GM12878 (cell line): ENCODE measurements around the gene CUL4A. TPM values are rescaled to one million over a fixed set of nuclear protein-coding genes. Genes with fewer than 3 reads are reported as not detected.

ENCODE experiments used
- ATAC-seq: fragments of 200-7000 bp; cut with Tn5 transposase; 3 replicates; pipeline ENCODE4 v1.9.1; 2020; ENCODE audit warnings: mild to moderate bottlenecking, moderate library complexity
- BruUV-seq: library from RNA; stranded (reverse); fragments of 400-500 nt; replicated peaks from 2 replicates; lab custom pipeline; 2021; lab: Mats Ljungman, UMichigan
- CTCF ChIA-PET: fragments of 300-600 bp; sonication (Branson Sonifier 250); formaldehyde crosslinking; extraction: SDS; loops from one replicate; lab custom pipeline; 2021; ENCODE audit warnings: inconsistent platforms; lab: Yijun Ruan, JAX
- POLR2A ChIA-PET: fragments of 350-600 bp; formaldehyde crosslinking; extraction: SDS; loops from one replicate; lab custom pipeline; 2021; ENCODE audit warnings: inconsistent platforms; lab: Charles Lee
- RAD21 ChIA-PET: fragments of 300-600 bp; sonication (Branson Sonifier 250); formaldehyde crosslinking; loops from one replicate; lab custom pipeline; 2023; ENCODE audit warnings: antibody characterized with exemption; ENCODE audit not compliant: unreplicated experiment; lab: Charles Lee
- SMC1A ChIA-PET: fragments of 300-600 bp; sonication (Branson Sonifier 250); formaldehyde crosslinking; loops from one replicate; lab custom pipeline; 2023; ENCODE audit not compliant: unreplicated experiment, uncharacterized antibody; lab: Charles Lee
- DNase-seq: peaks from one replicate; pipeline ENCODE4 v3.0.0-alpha.2; 2011; ENCODE audit warnings: low read depth, low spot score
- FAIRE-seq: peaks from 3 replicates; lab custom pipeline; 2011; peaks lifted over from hg19 to GRCh38; lab: Jason Lieb, UNC
- H2AFZ ChIP-seq: 2 replicates; pipeline ENCODE4 v1.6.0; 2011; ENCODE audit warnings: low read depth, low read length, control low read depth; ENCODE audit not compliant: control insufficient read depth
- H3K27ac ChIP-seq: 2 replicates; pipeline ENCODE4 v1.5.1; 2011; ENCODE audit warnings: control low read depth; ENCODE audit not compliant: control insufficient read depth, insufficient read depth
- H3K27me3 ChIP-seq, 2 experiments: replicated peaks in 1 of 2; 2 replicates each; pipeline versions ENCODE4 v1.6.0 to v1.6.1; 2011; ENCODE audit warnings: low read length in 1 of 2; ENCODE audit not compliant: control insufficient read depth in 2 of 2, insufficient read depth in 2 of 2
- H3K36me3 ChIP-seq, 2 experiments: 2 replicates each; pipeline ENCODE4 v1.5.1; 2011; ENCODE audit warnings: low read length in 1 of 2; ENCODE audit not compliant: control insufficient read depth in 2 of 2, insufficient read depth in 2 of 2
- H3K4me1 ChIP-seq: 2 replicates; pipeline ENCODE4 v1.6.1; 2011; ENCODE audit warnings: mild to moderate bottlenecking, low read length, moderate library complexity, mixed read lengths; ENCODE audit not compliant: control insufficient read depth, insufficient read depth
- H3K4me2 ChIP-seq: 2 replicates; pipeline ENCODE4 v1.6.0; 2011; ENCODE audit warnings: control low read depth; ENCODE audit not compliant: control insufficient read depth, insufficient read depth
- H3K4me3 ChIP-seq: fragments of 200-600 bp; sonication (generic); 2 replicates; pipeline ENCODE4 v1.5.1; 2016
- H3K79me2 ChIP-seq: 2 replicates; pipeline ENCODE4 v1.6.0; 2011; ENCODE audit warnings: low read length; ENCODE audit not compliant: control insufficient read depth, insufficient read depth
- H3K9ac ChIP-seq: 2 replicates; pipeline ENCODE4 v1.8.0; 2011; ENCODE audit warnings: low read length, control low read depth, mixed read lengths; ENCODE audit not compliant: control insufficient read depth, insufficient read depth
- H3K9me3 ChIP-seq: replicated peaks from 3 replicates; pipeline ENCODE4 v1.5.1; 2011; ENCODE audit warnings: mild to moderate bottlenecking, low read length; ENCODE audit not compliant: control insufficient read depth, insufficient read depth
- H4K20me1 ChIP-seq: 2 replicates; pipeline ENCODE4 v1.6.0; 2011; ENCODE audit not compliant: control insufficient read depth, insufficient read depth
- BCL3 ChIP-seq: IDR thresholded peaks from 2 replicates; pipeline ENCODE4 v1.6.1; 2011; ENCODE audit warnings: borderline replicate concordance, low read depth, mild to moderate bottlenecking, moderate library complexity, low read length; ENCODE audit not compliant: insufficient read depth, poor library complexity, severe bottlenecking
- CHD4 ChIP-seq: fragments of 200-600 bp; sonication (generic); IDR thresholded peaks from 2 replicates; pipeline ENCODE4 v1.6.1; 2016; ENCODE audit warnings: mild to moderate bottlenecking
- CREB1 ChIP-seq: IDR thresholded peaks from 2 replicates; pipeline ENCODE4 v1.6.1; 2012; ENCODE audit warnings: low read depth, mild to moderate bottlenecking, inconsistent platforms
- E2F4 ChIP-seq: IDR thresholded peaks from 2 replicates; pipeline ENCODE4 v1.6.1; 2012; ENCODE audit warnings: low read depth, low read length, improper control_type of control experiment
- IRF4 ChIP-seq: IDR thresholded peaks from 2 replicates; pipeline ENCODE4 v1.6.1; 2011; ENCODE audit warnings: low read depth, low read length
- KAT2A ChIP-seq: conservative IDR thresholded peaks from 2 replicates; pipeline ENCODE4 v1.6.1; 2011; ENCODE audit warnings: low read depth, low read length; ENCODE audit not compliant: control insufficient read depth
- POLR2AphosphoS2 ChIP-seq: IDR thresholded peaks from 2 replicates; pipeline ENCODE4 v1.6.1; 2011; ENCODE audit warnings: low read depth, mild to moderate bottlenecking, low read length, improper control_type of control experiment, moderate library complexity
- RUNX3 ChIP-seq: IDR thresholded peaks from 2 replicates; pipeline ENCODE4 v1.6.1; 2012; ENCODE audit warnings: low read length, inconsistent platforms
- SREBF2 ChIP-seq: IDR thresholded peaks from 2 replicates; pipeline ENCODE4 v1.6.1; 2012; ENCODE audit warnings: mild to moderate bottlenecking, low read length
- TBL1XR1 ChIP-seq: IDR thresholded peaks from 2 replicates; pipeline ENCODE4 v1.6.1; 2012; ENCODE audit warnings: low read depth, low read length, improper control_type of control experiment
- TCF3 ChIP-seq: IDR thresholded peaks from 2 replicates; pipeline ENCODE4 v1.6.1; 2012; ENCODE audit warnings: low read depth, mild to moderate bottlenecking, low read length, borderline replicate concordance; ENCODE audit not compliant: insufficient read depth
- YBX1 ChIP-seq: fragments of 450-650 bp; IDR thresholded peaks from 2 replicates; pipeline ENCODE4 v1.6.1; 2016; ENCODE audit warnings: antibody characterized with exemption
- ZSCAN29 ChIP-seq: fragments of 450-650 bp; IDR thresholded peaks from 2 replicates; pipeline ENCODE4 v1.6.1; 2017; ENCODE audit warnings: mild to moderate bottlenecking, moderate library complexity
- WGBS: methylation state at CpG from one replicate; pipeline ENCODE4 v1.1.6; 2016; ENCODE audit warnings: low lambda C conversion rate; ENCODE audit not compliant: insufficient replicate concordance, insufficient coverage; ENCODE audit errors: missing lambda C conversion rate; 5-methylcytosine and 5-hydroxymethylcytosine counted together
- in situ Hi-C: fragments of 300-500 bp; cut with MboI; formaldehyde crosslinking; loops from 9 replicates; pipeline ENCODE4 v1.14.3; 2018; ENCODE audit warnings: mixed read lengths
- intact Hi-C: fragments of 100-400 bp; cut with micrococcal nuclease; formaldehyde crosslinking; loops from one replicate; pipeline ENCODE4 v1.14.2; 2022; ENCODE audit not compliant: unreplicated experiment
- polyA plus RNA-seq, 11 experiments: library from polyadenylated mRNA; depleted of rRNA in 4 of 11; unstranded in 6 of 11; stranded (reverse) in 5 of 11; fragments of >200 nt; fragmentation: Nextera tagmentation in 4 of 11; fragmentation: Illumina TruSeq in 1 of 11; extraction: Ambion mirVana in 4 of 11; extraction: Trizol in 1 of 11; gene quantifications; 1 replicate in 1 of 11; 2 replicates in 10 of 11; pipeline versions ENCODE4 v1.2.1 to v1.2.3, GENCODE V29; 2011 to 2016; ENCODE audit warnings: inconsistent platforms in 2 of 11, missing spikeins in 2 of 11, low read depth in 1 of 11
- total RNA-seq, 4 experiments: library from RNA; depleted of rRNA in 3 of 4; stranded (reverse); fragments of >200 nt in 3 of 4; fragmentation: Illumina TruSeq in 1 of 4; extraction: Trizol in 1 of 4; gene quantifications; 2 replicates each; pipeline versions ENCODE4 v1.2.1 to v1.2.3, GENCODE V29; 2013 to 2021
- TF ChIP-seq, protein P1 (sequence below): fragments of 450-650 bp; IDR thresholded peaks from 2 replicates; pipeline ENCODE4 v1.6.1; 2018; ENCODE audit warnings: mild to moderate bottlenecking, low read depth, moderate library complexity; ENCODE audit not compliant: partially characterized antibody
- TF ChIP-seq, protein P2 (sequence below): fragments of 450-650 bp; IDR thresholded peaks from 2 replicates; pipeline ENCODE4 v1.6.1; 2017; ENCODE audit warnings: borderline replicate concordance

CUL4A gene
- total and polyA plus RNA-seq, 10 of the 15 experiments (the other 5 are each of a cell fraction or from before 2014, with no cell fraction given): 19.7 to 74.3 (median 55.6) TPM

DNA sequence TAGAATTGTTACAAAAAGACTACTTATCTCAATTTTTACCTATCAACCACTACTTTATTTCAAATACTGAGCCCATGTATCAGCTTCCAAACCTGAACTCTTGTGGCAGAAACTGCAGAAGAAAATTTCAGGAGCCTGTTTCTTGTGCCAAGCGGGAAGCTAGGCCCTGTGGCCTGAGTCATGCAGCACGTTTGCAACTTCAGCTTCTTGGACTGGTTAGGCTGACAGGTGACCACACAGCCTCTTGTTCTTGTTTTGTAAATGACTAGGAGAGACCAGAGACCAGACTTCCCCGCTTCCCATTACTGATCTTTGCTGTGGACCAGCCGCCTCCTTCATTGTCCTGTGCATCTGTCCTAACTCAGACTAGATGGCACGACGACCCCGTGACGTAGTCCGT lies 84.3 kb downstream of the CUL4A start:
- ATAC-seq (no peak), FAIRE-seq (no peak), DNase-seq (no peak)
- no TSS peak for BruUV-seq
- Histone ChIP-seq H3K27me3 (peaks cover 0 to 2% of the 10 kb centered on the region in 2 experiments; a peak in 2 of 4 replicates), H3K79me2 (peaks cover 18% of the 10 kb centered on the region), H3K4me1 (no peaks in the 10 kb centered on the region; the same call in 1 of the 2 replicates), H3K4me3 (no peak overlapping the region), H2AFZ (no peak overlapping the region), H3K9me3 (no peaks in the 10 kb centered on the region; the same call in 2 of the 3 replicates), H3K27ac (no peak overlapping the region), H3K9ac (no peak overlapping the region), H4K20me1 (no peaks in the 10 kb centered on the region), H3K4me2 (no peak overlapping the region), H3K36me3 (no peaks in the 10 kb centered on the region)
- in situ Hi-C loops (no loop called here), intact Hi-C loops (loop anchor here (10.0 kb wide), 1 partner anchor 291 kb away; the partner anchor contains the start of gene TFDP1)
- RAD21 ChIA-PET: no interaction called here
- CTCF ChIA-PET: no interaction called here
- TF ChIP-seq, protein P1, sequence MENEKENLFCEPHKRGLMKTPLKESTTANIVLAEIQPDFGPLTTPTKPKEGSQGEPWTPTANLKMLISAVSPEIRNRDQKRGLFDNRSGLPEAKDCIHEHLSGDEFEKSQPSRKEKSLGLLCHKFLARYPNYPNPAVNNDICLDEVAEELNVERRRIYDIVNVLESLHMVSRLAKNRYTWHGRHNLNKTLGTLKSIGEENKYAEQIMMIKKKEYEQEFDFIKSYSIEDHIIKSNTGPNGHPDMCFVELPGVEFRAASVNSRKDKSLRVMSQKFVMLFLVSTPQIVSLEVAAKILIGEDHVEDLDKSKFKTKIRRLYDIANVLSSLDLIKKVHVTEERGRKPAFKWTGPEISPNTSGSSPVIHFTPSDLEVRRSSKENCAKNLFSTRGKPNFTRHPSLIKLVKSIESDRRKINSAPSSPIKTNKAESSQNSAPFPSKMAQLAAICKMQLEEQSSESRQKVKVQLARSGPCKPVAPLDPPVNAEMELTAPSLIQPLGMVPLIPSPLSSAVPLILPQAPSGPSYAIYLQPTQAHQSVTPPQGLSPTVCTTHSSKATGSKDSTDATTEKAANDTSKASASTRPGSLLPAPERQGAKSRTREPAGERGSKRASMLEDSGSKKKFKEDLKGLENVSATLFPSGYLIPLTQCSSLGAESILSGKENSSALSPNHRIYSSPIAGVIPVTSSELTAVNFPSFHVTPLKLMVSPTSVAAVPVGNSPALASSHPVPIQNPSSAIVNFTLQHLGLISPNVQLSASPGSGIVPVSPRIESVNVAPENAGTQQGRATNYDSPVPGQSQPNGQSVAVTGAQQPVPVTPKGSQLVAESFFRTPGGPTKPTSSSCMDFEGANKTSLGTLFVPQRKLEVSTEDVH: no peak
- no peak for TF ChIP-seq TCF3
- no peak for TF ChIP-seq RUNX3
- no peak for TF ChIP-seq SREBF2
- no peak for TF ChIP-seq KAT2A
- TF ChIP-seq POLR2AphosphoS2: no peak
- TF ChIP-seq E2F4: no peak
- TF ChIP-seq BCL3: no peak
- no peak for TF ChIP-seq CREB1
- TF ChIP-seq CHD4: no peak
- no peak for TF ChIP-seq YBX1
- TF ChIP-seq, protein P2, sequence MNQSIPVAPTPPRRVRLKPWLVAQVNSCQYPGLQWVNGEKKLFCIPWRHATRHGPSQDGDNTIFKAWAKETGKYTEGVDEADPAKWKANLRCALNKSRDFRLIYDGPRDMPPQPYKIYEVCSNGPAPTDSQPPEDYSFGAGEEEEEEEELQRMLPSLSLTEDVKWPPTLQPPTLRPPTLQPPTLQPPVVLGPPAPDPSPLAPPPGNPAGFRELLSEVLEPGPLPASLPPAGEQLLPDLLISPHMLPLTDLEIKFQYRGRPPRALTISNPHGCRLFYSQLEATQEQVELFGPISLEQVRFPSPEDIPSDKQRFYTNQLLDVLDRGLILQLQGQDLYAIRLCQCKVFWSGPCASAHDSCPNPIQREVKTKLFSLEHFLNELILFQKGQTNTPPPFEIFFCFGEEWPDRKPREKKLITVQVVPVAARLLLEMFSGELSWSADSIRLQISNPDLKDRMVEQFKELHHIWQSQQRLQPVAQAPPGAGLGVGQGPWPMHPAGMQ: no peak
- TF ChIP-seq IRF4: no peak
- no peak for TF ChIP-seq TBL1XR1
- no peak for TF ChIP-seq ZSCAN29
- POLR2A ChIA-PET: no interaction called here
- SMC1A ChIA-PET: no interaction called here
- 59% methylated on average over 9 of the region's 9 CpGs for WGBS
